Osteoblast (primary cell): ENCODE results near the gene FBXO24. TPM values are rescaled to one million over a fixed set of nuclear protein-coding genes. Genes with fewer than 3 reads are reported as not detected.
"Not testable (repeated sequence)": the region's sequence is repeated elsewhere in the genome, so short reads cannot be mapped to it uniquely, and the experiment has no call there.

Experiments used
- DNase-seq: peaks from one replicate; pipeline ENCODE4 v3.0.0; 2011; ENCODE audit warnings: low spot score, mixed read lengths; ENCODE audit not compliant: insufficient read length; ENCODE audit errors: missing footprints
- H2AFZ ChIP-seq: 2 replicates; pipeline ENCODE4 v1.6.0; 2011; ENCODE audit warnings: mild to moderate bottlenecking, low read length
- H3K27ac ChIP-seq: 2 replicates; pipeline ENCODE4 v1.5.1; 2011; ENCODE audit warnings: mild to moderate bottlenecking, low read depth, low read length, moderate library complexity
- H3K27me3 ChIP-seq: 2 replicates; pipeline ENCODE4 v1.6.0; 2012; ENCODE audit warnings: mild to moderate bottlenecking, control low read depth, inconsistent platforms, low read length, moderate library complexity; ENCODE audit not compliant: insufficient read depth
- H3K36me3 ChIP-seq: 2 replicates; pipeline ENCODE4 v1.5.1; 2011; ENCODE audit warnings: mild to moderate bottlenecking, low read length, control low read depth, moderate library complexity; ENCODE audit not compliant: insufficient read depth
- H3K4me1 ChIP-seq: 2 replicates; pipeline ENCODE4 v1.5.1; 2011; ENCODE audit warnings: mild to moderate bottlenecking, low read length, control low read depth, moderate library complexity; ENCODE audit not compliant: insufficient read depth
- H3K4me2 ChIP-seq: 2 replicates; pipeline ENCODE4 v1.6.0; 2011; ENCODE audit warnings: mild to moderate bottlenecking, low read length; ENCODE audit not compliant: insufficient read depth
- H3K4me3 ChIP-seq: fragments of 200-600 bp; sonication (generic); 3 replicates; pipeline ENCODE4 v1.5.1; 2012; ENCODE audit warnings: mild to moderate bottlenecking, low read length, inconsistent platforms; ENCODE audit not compliant: insufficient read depth
- H3K79me2 ChIP-seq: 2 replicates; pipeline ENCODE4 v1.6.0; 2012; ENCODE audit warnings: mild to moderate bottlenecking, low read length, control low read depth, inconsistent platforms; ENCODE audit not compliant: insufficient read depth
- H3K9me3 ChIP-seq: 2 replicates; pipeline ENCODE4 v1.5.1; 2011; ENCODE audit warnings: low read depth, low read length, control low read depth
- H4K20me1 ChIP-seq: 2 replicates; pipeline ENCODE4 v1.6.0; 2012; ENCODE audit warnings: mild to moderate bottlenecking, low read length, control low read depth; ENCODE audit not compliant: insufficient read depth
- CTCF ChIP-seq: IDR thresholded peaks from 2 replicates; pipeline ENCODE4 v1.5.1; 2011; ENCODE audit warnings: mild to moderate bottlenecking, low read depth, low read length, moderate library complexity; ENCODE audit errors: extremely low read depth
- total RNA-seq: library from RNA; depleted of rRNA; stranded (reverse); fragments of >200 nt; gene quantifications from 2 replicates; pipeline ENCODE4 v1.2.3, GENCODE V29; 2012

Gene FBXO24
- total RNA-seq, 1 donor = 0.36 TPM

GRCh38 chr7:100546926-100547800, 39.0 kb upstream of the FBXO24 start:
- Histone ChIP-seq H3K4me2 (peak overlapping the region; percentile 80), H3K79me2 (peaks cover 28% of the 10 kb centered on the region), H3K27ac (peak overlapping the region; percentile 90), H3K4me1 (peaks cover 53% of the 10 kb centered on the region), H3K9me3 (no peaks in the 10 kb centered on the region), H2AFZ (no peak overlapping the region), H3K36me3 (peaks cover 4% of the 10 kb centered on the region), H4K20me1 (no peaks in the 10 kb centered on the region), H3K27me3 (no peaks in the 10 kb centered on the region), H3K4me3 (no peak overlapping the region)
- no peak for TF ChIP-seq CTCF
- no peak for DNase-seq

- H3K27ac ChIP-seq = no peak overlapping the region
- H3K27me3 ChIP-seq = no peaks in the 10 kb centered on the region
- H3K36me3 ChIP-seq = peaks cover 10% of the 10 kb centered on the region
- H3K9me3 ChIP-seq = no peaks in the 10 kb centered on the region
- no peak for DNase-seq
- no peak overlapping the region for H3K4me3 ChIP-seq
- TF ChIP-seq CTCF = no peak
- H2AFZ ChIP-seq = no peak overlapping the region
- no peaks in the 10 kb centered on the region for H4K20me1 ChIP-seq
- H3K4me2 ChIP-seq = no peak overlapping the region
- peaks cover 22% of the 10 kb centered on the region for H3K79me2 ChIP-seq
- H3K4me1 ChIP-seq = peaks cover 53% of the 10 kb centered on the region
Measured at GRCh38 chr7:100547872-100548271, 38.3 kb upstream of the FBXO24 start.

GRCh38 chr7:100548446-100548845, 37.7 kb upstream of the FBXO24 start:
- Histone ChIP-seq H3K4me1 (peaks cover 50% of the 10 kb centered on the region), H3K79me2 (peaks cover 21% of the 10 kb centered on the region), H3K36me3 (peaks cover 12% of the 10 kb centered on the region)
- not testable (repeated sequence) for H3K9me3 ChIP-seq, H3K27ac ChIP-seq, H3K27me3 ChIP-seq, H4K20me1 ChIP-seq, H3K4me2 ChIP-seq, H2AFZ ChIP-seq, H3K4me3 ChIP-seq
- DNase-seq = peak; percentile 46

DNA sequence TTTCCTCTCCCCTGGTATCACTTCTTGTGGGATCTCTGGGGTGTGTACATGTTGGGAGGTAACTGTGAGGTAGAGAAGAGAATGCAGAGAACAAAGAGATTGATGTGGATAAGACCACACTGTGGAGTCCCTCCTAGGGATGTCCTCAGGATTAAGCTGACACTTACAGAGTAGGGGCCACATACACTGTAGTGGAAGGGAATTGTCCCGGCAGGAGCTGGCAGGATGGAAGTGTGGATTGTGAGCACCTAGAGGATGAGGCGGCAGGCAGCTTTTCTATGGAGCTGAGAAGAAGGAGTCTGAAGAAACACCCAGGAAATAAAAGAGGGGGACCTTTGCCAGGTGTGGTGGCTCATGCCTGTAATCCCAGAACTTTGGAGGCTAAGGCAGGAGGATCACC, 33.6 kb upstream of the FBXO24 start:
- Histone ChIP-seq H4K20me1 (no peaks in the 10 kb centered on the region), H3K27ac (no peak overlapping the region), H3K27me3 (no peaks in the 10 kb centered on the region), H2AFZ (no peak overlapping the region), H3K4me1 (peaks cover 23% of the 10 kb centered on the region), H3K9me3 (no peaks in the 10 kb centered on the region), H3K79me2 (peaks cover 8% of the 10 kb centered on the region), H3K4me2 (no peak overlapping the region), H3K4me3 (no peak overlapping the region), H3K36me3 (peaks cover 13% of the 10 kb centered on the region)
- TF ChIP-seq CTCF = no peak
- no peak for DNase-seq
